ENCODE measurements around the gene PTK7.
"Not testable (repeated sequence)": the region's sequence is repeated elsewhere in the genome, so short reads cannot be mapped to it uniquely, and the experiment has no call there.

Gene PTK7

GRCh38 chr6:43120101-43120763 lies 44.1 kb downstream of the PTK7 start:
- no peak for DNase-seq

GRCh38 chr6:43120944-43121913 lies 45.1 kb downstream of the PTK7 start:
- no peak for DNase-seq

- no peak for DNase-seq
Measured at GRCh38 chr6:43122146-43122545, 46.0 kb downstream of the PTK7 start.

- no peak for DNase-seq
Measured at GRCh38 chr6:43123461-43124314, 47.6 kb downstream of the PTK7 start.

GRCh38 chr6:43124481-43124880 lies 48.4 kb downstream of the PTK7 start:
- no peak for DNase-seq

- DNase-seq = no peak
Measured at GRCh38 chr6:43125119-43125518, 49.0 kb downstream of the PTK7 start.

GRCh38 chr6:43125555-43125954 lies 49.4 kb downstream of the PTK7 start:
- DNase-seq = no peak

GRCh38 chr6:43127180-43127579 lies 51.1 kb downstream of the PTK7 start:
- no peak for DNase-seq

GRCh38 chr6:43127877-43128276 lies 51.8 kb downstream of the PTK7 start:
- DNase-seq = no peak

- DNase-seq = no peak
Measured at GRCh38 chr6:43128926-43129325, 52.8 kb downstream of the PTK7 start.

GRCh38 chr6:43129434-43130194 lies 53.5 kb downstream of the PTK7 start:
- DNase-seq = no peak

GRCh38 chr6:43130429-43130828 lies 54.3 kb downstream of the PTK7 start:
- no peak for DNase-seq

- not testable (repeated sequence) for DNase-seq
Measured at GRCh38 chr6:43131379-43131778, 55.3 kb downstream of the PTK7 start.

- no peak for DNase-seq
Measured at GRCh38 chr6:43138267-43138666, 62.2 kb downstream of the PTK7 start.

- not testable (repeated sequence) for DNase-seq
Measured at GRCh38 chr6:43139973-43140372, 63.9 kb downstream of the PTK7 start.

- no peak for DNase-seq
Measured at GRCh38 chr6:43141644-43142043, 65.5 kb downstream of the PTK7 start.

GRCh38 chr6:43142101-43142500 lies 66.0 kb downstream of the PTK7 start:
- DNase-seq = no peak

- peak; percentile 80 for DNase-seq
Measured at GRCh38 chr6:43143235-43144128, 67.4 kb downstream of the PTK7 start.

GRCh38 chr6:43144879-43145278 lies 68.8 kb downstream of the PTK7 start:
- DNase-seq = no peak

- DNase-seq = no peak
Measured at GRCh38 chr6:43146261-43146660, 70.1 kb downstream of the PTK7 start.

Measured in NCI-H2227 treated with DMSO at 0.1 percent for 48 hours (cell line).